Ishikawa (cell line): ENCODE data around the gene IRF2.

ENCODE experiments used
- EGR1 ChIP-seq: IDR thresholded peaks from 2 replicates; pipeline ENCODE4 v1.6.1; 2012
- NFIC ChIP-seq: IDR thresholded peaks from 2 replicates; pipeline ENCODE4 v1.6.1; 2012
- REST ChIP-seq: IDR thresholded peaks from 2 replicates; pipeline ENCODE4 v1.6.1; 2012; ENCODE audit warnings: low read depth, mild to moderate bottlenecking
- TCF12 ChIP-seq: IDR thresholded peaks from 2 replicates; pipeline ENCODE4 v1.6.1; 2012; ENCODE audit warnings: low read depth

Gene IRF2

GRCh38 chr4:184337907-184338306 lies 136.4 kb downstream of the IRF2 start:
- TF ChIP-seq EGR1 (no peak), REST (no peak), NFIC (no peak), TCF12 (no peak)
